SH-SY5Y (cell line): Measurements from ENCODE around the gene ITGA3.

Experiments
- GATA2 ChIP-seq: IDR thresholded peaks from 2 replicates; pipeline ENCODE4 v1.6.1; 2011; ENCODE audit warnings: mild to moderate bottlenecking, low read depth, low read length
- GATA3 ChIP-seq: IDR thresholded peaks from 2 replicates; pipeline ENCODE4 v1.6.1; 2011; ENCODE audit warnings: low read depth, mild to moderate bottlenecking, low read length, moderate library complexity

ITGA3 gene

GRCh38 chr17:50044483-50044882 lies 11.4 kb upstream of the ITGA3 start:
- TF ChIP-seq GATA3 (no peak), GATA2 (no peak)

GRCh38 chr17:50045154-50045553 lies 10.8 kb upstream of the ITGA3 start:
- TF ChIP-seq GATA2 (no peak), GATA3 (no peak)

DNA sequence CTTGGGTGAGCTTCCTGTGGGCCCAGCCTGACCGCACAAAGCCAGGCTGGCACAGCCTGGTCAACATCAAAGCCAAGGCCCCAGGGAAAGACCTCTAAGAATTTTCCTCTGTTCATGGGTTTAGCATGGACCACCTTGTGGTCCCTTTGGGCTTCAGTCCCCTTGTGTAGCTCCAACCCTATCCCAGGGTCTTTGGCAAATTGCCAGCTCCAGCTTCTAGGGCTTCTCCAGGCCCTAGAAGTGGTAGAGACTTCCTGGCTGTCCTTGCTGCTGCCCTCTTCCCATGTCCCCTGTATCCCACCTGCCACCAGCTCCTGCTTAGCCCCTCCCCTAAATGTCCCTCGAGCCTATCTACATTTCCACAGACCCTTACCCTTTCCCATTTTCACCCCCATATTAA lies 9.7 kb upstream of the ITGA3 start:
- no peak for TF ChIP-seq GATA3
- TF ChIP-seq GATA2 = no peak

- no peak for TF ChIP-seq GATA2
- no peak for TF ChIP-seq GATA3
Measured at GRCh38 chr17:50046667-50047066, 9.2 kb upstream of the ITGA3 start.

DNA sequence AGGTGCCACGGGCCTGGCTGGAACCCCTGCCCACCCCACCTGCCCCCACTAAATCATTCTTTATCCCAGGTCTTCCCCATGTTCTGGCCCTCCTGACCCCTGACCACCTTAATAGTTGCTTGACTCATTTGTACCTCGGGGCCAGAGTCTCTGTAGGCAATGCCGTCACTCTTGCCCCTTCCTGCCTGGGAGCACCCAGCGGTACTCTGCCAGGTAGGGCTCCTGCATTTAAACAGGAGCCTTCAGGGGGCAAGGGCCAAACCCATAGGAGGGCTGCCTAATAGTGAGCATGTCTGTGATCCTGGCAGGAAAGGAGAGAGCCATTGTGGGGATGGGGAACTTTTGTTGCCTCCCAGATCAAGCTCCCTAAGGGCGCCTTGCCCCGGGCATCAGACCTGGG lies 8.8 kb upstream of the ITGA3 start:
- no peak for TF ChIP-seq GATA2
- TF ChIP-seq GATA3 = no peak

DNA sequence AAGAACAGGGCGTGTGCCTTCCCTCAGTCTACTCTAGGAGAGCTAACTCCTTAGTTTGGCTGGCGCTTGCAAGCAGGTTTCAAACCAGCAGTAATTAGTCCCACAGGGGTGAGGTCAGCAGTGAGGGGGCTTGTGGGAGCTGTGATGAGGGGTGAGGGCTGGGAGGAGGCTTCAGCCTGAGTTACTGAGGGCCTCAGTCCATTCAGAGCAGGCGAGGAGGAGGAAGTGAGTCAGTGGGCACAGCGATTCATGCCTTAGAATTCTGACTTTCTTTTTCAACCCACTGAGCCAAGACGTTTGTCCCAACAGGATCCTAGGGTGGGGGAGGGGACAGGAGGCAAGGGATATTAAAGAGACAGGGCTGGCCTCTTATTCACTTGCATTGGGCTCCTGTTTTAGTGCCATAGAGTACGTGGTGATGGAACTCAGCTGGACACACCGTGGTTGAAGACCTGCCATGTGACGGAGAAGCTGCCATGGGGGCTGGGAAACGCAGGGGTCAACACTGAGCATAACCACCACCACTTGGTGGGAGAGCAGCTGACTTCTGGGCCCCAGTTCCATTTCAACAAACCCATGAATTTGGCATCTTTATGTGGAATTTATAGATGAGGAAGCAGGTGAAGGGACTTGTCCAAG lies 8.3 kb upstream of the ITGA3 start:
- TF ChIP-seq GATA2 (no peak), GATA3 (no peak)

DNA sequence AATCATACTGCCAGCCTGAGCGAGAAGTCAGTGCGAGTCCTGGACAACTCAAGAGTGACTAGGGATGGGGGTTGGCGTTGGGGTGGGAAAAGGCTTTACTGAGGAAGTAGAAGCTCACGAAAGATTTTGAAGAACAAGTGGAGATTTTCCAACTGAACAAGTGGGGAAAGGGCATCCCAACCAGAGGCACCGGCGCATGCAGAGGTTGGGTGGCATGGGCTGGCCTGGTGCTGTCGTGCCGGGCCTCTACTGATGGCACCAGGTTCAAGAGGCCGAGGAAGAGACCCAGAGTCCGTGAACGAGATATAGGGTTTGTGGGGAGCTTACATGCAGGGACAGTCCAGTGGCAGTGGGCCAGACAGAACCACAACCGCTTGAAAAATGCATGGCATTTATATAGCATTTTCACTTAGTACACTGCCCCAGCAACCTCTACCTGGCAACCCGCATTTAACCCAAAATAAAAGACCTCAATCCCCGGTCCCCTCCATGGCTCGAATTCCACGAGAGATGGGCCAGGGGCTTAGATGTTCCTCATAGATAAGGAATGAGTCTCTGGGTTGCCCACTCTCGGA lies 7.7 kb upstream of the ITGA3 start:
- no peak for TF ChIP-seq GATA3
- TF ChIP-seq GATA2 = peak; percentile 44; the same call in 1 of the 2 replicates

DNA sequence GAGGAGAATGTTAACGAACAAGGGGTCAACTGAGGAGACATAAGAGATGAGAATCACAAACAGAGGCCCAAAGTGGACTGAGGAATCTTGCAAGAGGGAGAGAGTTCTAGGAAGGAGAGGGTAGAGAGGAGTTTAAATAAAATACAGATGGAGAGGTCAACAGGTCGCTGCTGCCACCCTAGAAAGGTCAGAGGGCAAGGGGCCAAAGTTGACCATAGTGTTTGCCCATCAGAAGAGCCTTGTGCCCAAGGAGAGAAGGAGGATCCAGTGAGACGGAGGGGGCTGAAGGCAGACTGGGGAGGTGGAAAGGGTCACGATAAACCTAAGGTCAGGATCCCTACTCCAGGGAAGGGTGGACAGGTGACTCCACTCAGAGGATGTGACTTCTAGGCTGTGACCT lies 6.9 kb upstream of the ITGA3 start:
- TF ChIP-seq GATA3 (no peak), GATA2 (no peak)

GRCh38 chr17:50049636-50050035 lies 6.3 kb upstream of the ITGA3 start:
- TF ChIP-seq GATA2 (no peak), GATA3 (no peak)

- TF ChIP-seq GATA3 (no peak), GATA2 (no peak)
Measured at GRCh38 chr17:50050431-50051032, 5.4 kb upstream of the ITGA3 start.

GRCh38 chr17:50051082-50051576 lies 4.8 kb upstream of the ITGA3 start:
- TF ChIP-seq GATA3 = no peak

GRCh38 chr17:50051606-50052005 lies 4.3 kb upstream of the ITGA3 start:
- TF ChIP-seq GATA2 = no peak
- no peak for TF ChIP-seq GATA3

GRCh38 chr17:50052241-50052796 lies 3.6 kb upstream of the ITGA3 start:
- no peak for TF ChIP-seq GATA3
- TF ChIP-seq GATA2 = no peak

DNA sequence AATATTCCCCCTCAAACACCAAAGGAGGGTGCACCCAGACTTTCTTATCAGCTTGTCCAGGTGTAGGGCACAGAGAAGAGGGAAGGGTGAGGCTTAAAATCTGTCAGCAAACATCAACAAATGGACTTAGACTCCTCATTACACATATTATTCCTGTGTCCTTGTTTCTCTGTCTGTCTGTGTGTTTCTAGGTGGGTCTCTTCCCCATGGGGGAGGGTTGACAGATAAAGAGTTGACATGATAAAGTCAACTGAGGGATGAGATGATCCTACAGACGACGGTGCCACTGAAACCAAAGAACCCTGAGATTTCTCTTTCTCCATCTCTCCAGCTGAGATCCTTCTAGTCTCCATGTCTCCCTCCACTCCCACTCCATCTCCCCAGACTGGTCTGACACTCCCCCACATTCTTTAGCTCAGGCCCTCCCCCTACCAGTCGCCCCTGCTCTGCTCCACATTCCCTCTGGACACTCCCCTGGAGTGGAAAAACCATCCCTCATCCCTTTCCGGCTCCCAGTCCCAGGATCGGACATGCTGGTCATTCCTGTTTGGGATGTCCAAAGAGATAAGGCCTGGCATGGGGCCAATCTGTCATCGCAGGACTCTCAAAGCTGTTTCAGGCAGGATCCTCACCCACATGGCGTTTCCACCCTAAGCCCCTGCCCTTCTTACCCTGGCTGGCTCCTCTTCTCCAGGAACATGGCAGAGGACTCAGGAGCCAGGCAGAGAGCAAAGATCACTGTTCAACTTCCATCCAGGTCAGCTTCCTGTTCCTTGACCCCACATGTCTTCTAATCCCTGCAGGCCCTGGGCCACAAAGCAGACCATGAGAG lies 2.9 kb upstream of the ITGA3 start:
- peak; percentile 41 for TF ChIP-seq GATA2
- TF ChIP-seq GATA3 = no peak

DNA sequence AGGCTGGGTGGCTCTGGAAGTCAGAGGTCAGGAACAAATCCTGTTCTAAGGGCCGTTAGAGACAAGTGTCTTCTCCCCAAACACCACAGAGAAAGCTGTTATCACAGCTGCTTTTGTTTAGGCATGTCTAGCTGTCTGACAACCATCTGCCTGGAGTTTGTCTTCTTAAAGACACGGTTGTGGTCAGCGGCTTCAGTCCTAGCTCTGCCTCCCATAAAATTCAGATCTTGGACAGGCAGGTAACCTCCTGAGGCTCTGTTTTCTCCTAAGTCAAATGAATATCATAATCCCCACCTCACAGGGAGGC lies 2.3 kb upstream of the ITGA3 start:
- TF ChIP-seq GATA2 (no peak), GATA3 (no peak)
